Measurements from ENCODE around the gene LEFTY2. TPM values are rescaled to one million over a fixed set of nuclear protein-coding genes. Genes with fewer than 3 reads are reported as not detected.
"Not testable (repeated sequence)": the region's sequence is repeated elsewhere in the genome, so short reads cannot be mapped to it uniquely, and the experiment has no call there.

LEFTY2 gene
- total RNA-seq, 2 donors from 2014 or later, result not detected

GRCh38 chr1:225944951-225945350, 3.9 kb upstream of the LEFTY2 start:
- H3K4me3 Mint-ChIP-seq, result no peak overlapping the region
- peak; percentile 48 to 51 for ATAC-seq (replicated peaks in 1 of 2)
- H3K27me3 Mint-ChIP-seq (ENCODE audit: low read depth), result no peaks in the 10 kb centered on the region
- no peak overlapping the region for H3K27ac Mint-ChIP-seq
- H3K9me3 Mint-ChIP-seq, result no peaks in the 10 kb centered on the region
- H3K4me1 Mint-ChIP-seq (ENCODE audit: low read depth), result peaks cover 6% of the 10 kb centered on the region
- no peaks in the 10 kb centered on the region for H3K36me3 Mint-ChIP-seq (ENCODE audit: insufficient read depth in 2 of 2)
- no peak for DNase-seq

- Mint-ChIP-seq H3K4me3 (no peak overlapping the region), H3K27ac (no peak overlapping the region), H3K36me3 (ENCODE audit: insufficient read depth in 2 of 2) (no peaks in the 10 kb centered on the region), H3K9me3 (no peaks in the 10 kb centered on the region), H3K27me3 (ENCODE audit: low read depth) (no peaks in the 10 kb centered on the region), H3K4me1 (ENCODE audit: low read depth) (peaks cover 6% of the 10 kb centered on the region)
- ATAC-seq (replicated peaks in 1 of 2) (no peak), DNase-seq (no peak)
Measured at GRCh38 chr1:225944387-225944786, 3.4 kb upstream of the LEFTY2 start.

GRCh38 chr1:225943582-225943981, 2.6 kb upstream of the LEFTY2 start:
- DNase-seq (no peak), ATAC-seq (replicated peaks in 1 of 2) (no peak)
- no peak overlapping the region for H3K27ac Mint-ChIP-seq
- H3K36me3 Mint-ChIP-seq (ENCODE audit: insufficient read depth in 2 of 2), result no peaks in the 10 kb centered on the region
- peaks cover 6% of the 10 kb centered on the region for H3K4me1 Mint-ChIP-seq (ENCODE audit: low read depth)
- H3K9me3 Mint-ChIP-seq, result no peaks in the 10 kb centered on the region
- no peaks in the 10 kb centered on the region for H3K27me3 Mint-ChIP-seq (ENCODE audit: low read depth)
- no peak overlapping the region for H3K4me3 Mint-ChIP-seq

GRCh38 chr1:225942574-225942973, 1.6 kb upstream of the LEFTY2 start:
- no peaks in the 10 kb centered on the region for H3K36me3 Mint-ChIP-seq (ENCODE audit: insufficient read depth in 2 of 2)
- no peak for DNase-seq
- no peak overlapping the region for H3K27ac Mint-ChIP-seq
- peaks cover 6% of the 10 kb centered on the region for H3K4me1 Mint-ChIP-seq (ENCODE audit: low read depth)
- no peak overlapping the region for H3K4me3 Mint-ChIP-seq
- no peak for ATAC-seq (replicated peaks in 1 of 2)
- H3K9me3 Mint-ChIP-seq, result no peaks in the 10 kb centered on the region
- no peaks in the 10 kb centered on the region for H3K27me3 Mint-ChIP-seq (ENCODE audit: low read depth)

- DNase-seq, result no peak
- Mint-ChIP-seq H3K9me3 (no peaks in the 10 kb centered on the region), H3K27ac (no peak overlapping the region), H3K27me3 (ENCODE audit: low read depth) (no peaks in the 10 kb centered on the region), H3K4me3 (no peak overlapping the region), H3K4me1 (ENCODE audit: low read depth) (peaks cover 6% of the 10 kb centered on the region), H3K36me3 (ENCODE audit: insufficient read depth in 2 of 2) (no peaks in the 10 kb centered on the region)
- ATAC-seq (replicated peaks in 1 of 2), result no peak
Measured at GRCh38 chr1:225941942-225942222, 862 bp upstream of the LEFTY2 start.

- Mint-ChIP-seq H3K4me1 (ENCODE audit: low read depth) (peaks cover 6% of the 10 kb centered on the region), H3K27ac (no peak overlapping the region), H3K27me3 (ENCODE audit: low read depth) (no peaks in the 10 kb centered on the region), H3K36me3 (ENCODE audit: insufficient read depth in 2 of 2) (no peaks in the 10 kb centered on the region), H3K9me3 (no peaks in the 10 kb centered on the region), H3K4me3 (no peak overlapping the region)
- DNase-seq (no peak), ATAC-seq (replicated peaks in 1 of 2) (no peak)
Measured at GRCh38 chr1:225940385-225941151, 452 bp downstream of the LEFTY2 start.

- H3K4me3 Mint-ChIP-seq; H3K4me1 Mint-ChIP-seq (ENCODE audit: low read depth): not testable (repeated sequence)
Measured at GRCh38 chr1:225939939-225940310, 1.1 kb downstream of the LEFTY2 start.

GRCh38 chr1:225939097-225939938, 1.7 kb downstream of the LEFTY2 start:
- H3K36me3 Mint-ChIP-seq (ENCODE audit: insufficient read depth in 2 of 2); H3K9me3 Mint-ChIP-seq; DNase-seq; H3K27me3 Mint-ChIP-seq (ENCODE audit: low read depth); H3K27ac Mint-ChIP-seq; H3K4me1 Mint-ChIP-seq (ENCODE audit: low read depth): not testable (repeated sequence)
- peak overlapping the region in 1 of 2 donors; percentile 24 for H3K4me3 Mint-ChIP-seq
- ATAC-seq (replicated peaks in 1 of 2), result peak in 1 of 2 donors; percentile 32

More at GRCh38 chr1:225939939-225940310, 1.1 kb downstream of the LEFTY2 start:
- not testable (repeated sequence) for H3K27me3 Mint-ChIP-seq (ENCODE audit: low read depth); H3K9me3 Mint-ChIP-seq; DNase-seq; H3K36me3 Mint-ChIP-seq (ENCODE audit: insufficient read depth in 2 of 2); H3K27ac Mint-ChIP-seq; ATAC-seq (replicated peaks in 1 of 2)

- no peak overlapping the region for H3K27ac Mint-ChIP-seq
- no peak overlapping the region for H3K4me3 Mint-ChIP-seq
- no peak for ATAC-seq (replicated peaks in 1 of 2)
- H3K4me1 Mint-ChIP-seq (ENCODE audit: low read depth), result no peaks in the 10 kb centered on the region
- no peaks in the 10 kb centered on the region for H3K27me3 Mint-ChIP-seq (ENCODE audit: low read depth)
- no peaks in the 10 kb centered on the region for H3K9me3 Mint-ChIP-seq
- no peak for DNase-seq
- no peaks in the 10 kb centered on the region for H3K36me3 Mint-ChIP-seq (ENCODE audit: insufficient read depth in 2 of 2)
Measured at GRCh38 chr1:225937048-225937968, 3.7 kb downstream of the LEFTY2 start.

- no peaks in the 10 kb centered on the region for H3K27me3 Mint-ChIP-seq (ENCODE audit: low read depth)
- no peak overlapping the region for H3K4me3 Mint-ChIP-seq
- ATAC-seq (replicated peaks in 1 of 2) (no peak), DNase-seq (no peak)
- no peak overlapping the region for H3K27ac Mint-ChIP-seq
- H3K4me1 Mint-ChIP-seq (ENCODE audit: low read depth), result no peaks in the 10 kb centered on the region
- no peaks in the 10 kb centered on the region for H3K9me3 Mint-ChIP-seq
- no peaks in the 10 kb centered on the region for H3K36me3 Mint-ChIP-seq (ENCODE audit: insufficient read depth in 2 of 2)
Measured at GRCh38 chr1:225936523-225936922, 4.5 kb downstream of the LEFTY2 start.

GRCh38 chr1:225936086-225936485, 4.9 kb downstream of the LEFTY2 start:
- not testable (repeated sequence) for H3K4me1 Mint-ChIP-seq (ENCODE audit: low read depth); ATAC-seq (replicated peaks in 1 of 2); H3K9me3 Mint-ChIP-seq; H3K4me3 Mint-ChIP-seq; H3K36me3 Mint-ChIP-seq (ENCODE audit: insufficient read depth in 2 of 2); DNase-seq; H3K27me3 Mint-ChIP-seq (ENCODE audit: low read depth); H3K27ac Mint-ChIP-seq

GRCh38 chr1:225934711-225935110, 6.3 kb downstream of the LEFTY2 start:
- ATAC-seq (replicated peaks in 1 of 2) (no peak), DNase-seq (no peak)
- Mint-ChIP-seq H3K4me3 (no peak overlapping the region), H3K9me3 (no peaks in the 10 kb centered on the region), H3K27ac (no peak overlapping the region), H3K36me3 (ENCODE audit: insufficient read depth in 2 of 2) (no peaks in the 10 kb centered on the region), H3K4me1 (ENCODE audit: low read depth) (no peaks in the 10 kb centered on the region), H3K27me3 (ENCODE audit: low read depth) (no peaks in the 10 kb centered on the region)

- H3K4me1 Mint-ChIP-seq (ENCODE audit: low read depth), result peaks cover 16% of the 10 kb centered on the region
- no peaks in the 10 kb centered on the region for H3K9me3 Mint-ChIP-seq
- DNase-seq, result no peak
- no peak for ATAC-seq (replicated peaks in 1 of 2)
- no peak overlapping the region for H3K4me3 Mint-ChIP-seq
- H3K27ac Mint-ChIP-seq, result no peak overlapping the region
- no peaks in the 10 kb centered on the region for H3K27me3 Mint-ChIP-seq (ENCODE audit: low read depth)
- H3K36me3 Mint-ChIP-seq (ENCODE audit: insufficient read depth in 2 of 2), result no peaks in the 10 kb centered on the region
Measured at GRCh38 chr1:225933072-225933471, 7.9 kb downstream of the LEFTY2 start.

All from activated T-cell treated with anti-CD3 and anti-CD28 coated beads, Interleukin-2, amount 50 U/mL, for 72 hours (primary cell).